GM19351 (cell line): ENCODE results near the gene PWP2.
"Not testable (repeated sequence)": the region's sequence is repeated elsewhere in the genome, so short reads cannot be mapped to it uniquely, and the experiment has no call there.

Source experiments
- ATAC-seq: cut with Tn5 transposase; IDR thresholded peaks from one replicate; pipeline ENCODE4 v1.9.1; 2021; ENCODE audit warnings: mild to moderate bottlenecking, moderate library complexity; ENCODE audit not compliant: unreplicated experiment

PWP2 gene

GRCh38 chr21:44082648-44083440 lies 24.4 kb upstream of the PWP2 start:
- ATAC-seq, result no peak

DNA sequence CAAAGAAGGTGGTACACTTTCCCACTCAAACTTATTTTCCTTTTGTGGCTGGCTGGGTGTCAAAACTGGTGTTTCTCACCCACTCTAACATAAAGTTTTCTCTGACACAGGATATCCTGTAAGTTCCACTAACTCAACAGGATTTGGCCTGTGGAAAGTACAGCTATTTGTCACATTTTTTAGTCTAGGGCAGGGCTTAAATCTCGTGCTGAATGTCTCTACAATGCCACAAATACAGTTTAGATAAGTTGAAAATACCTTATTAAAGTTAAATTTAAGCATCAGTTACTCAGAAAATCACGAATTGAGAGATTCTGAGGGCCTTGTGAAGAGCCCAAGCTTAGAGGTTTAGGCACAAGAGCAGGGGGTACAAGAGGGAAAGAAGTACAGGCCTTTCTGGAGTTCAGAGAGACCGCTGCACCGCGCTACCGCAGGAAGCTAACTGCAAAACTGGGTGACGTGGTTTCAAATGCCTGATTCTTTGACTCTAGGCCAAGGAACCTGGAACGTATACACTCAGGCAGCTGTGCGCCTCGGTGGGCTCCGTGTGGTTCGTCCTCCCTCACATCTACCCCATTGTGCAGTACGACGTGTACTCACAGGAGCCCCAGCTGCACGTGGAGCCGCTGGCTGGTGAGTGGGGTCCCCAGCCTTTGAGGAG lies 23.4 kb upstream of the PWP2 start:
- ATAC-seq, result no peak

GRCh38 chr21:44084496-44085241 lies 22.5 kb upstream of the PWP2 start:
- ATAC-seq, result no peak

DNA sequence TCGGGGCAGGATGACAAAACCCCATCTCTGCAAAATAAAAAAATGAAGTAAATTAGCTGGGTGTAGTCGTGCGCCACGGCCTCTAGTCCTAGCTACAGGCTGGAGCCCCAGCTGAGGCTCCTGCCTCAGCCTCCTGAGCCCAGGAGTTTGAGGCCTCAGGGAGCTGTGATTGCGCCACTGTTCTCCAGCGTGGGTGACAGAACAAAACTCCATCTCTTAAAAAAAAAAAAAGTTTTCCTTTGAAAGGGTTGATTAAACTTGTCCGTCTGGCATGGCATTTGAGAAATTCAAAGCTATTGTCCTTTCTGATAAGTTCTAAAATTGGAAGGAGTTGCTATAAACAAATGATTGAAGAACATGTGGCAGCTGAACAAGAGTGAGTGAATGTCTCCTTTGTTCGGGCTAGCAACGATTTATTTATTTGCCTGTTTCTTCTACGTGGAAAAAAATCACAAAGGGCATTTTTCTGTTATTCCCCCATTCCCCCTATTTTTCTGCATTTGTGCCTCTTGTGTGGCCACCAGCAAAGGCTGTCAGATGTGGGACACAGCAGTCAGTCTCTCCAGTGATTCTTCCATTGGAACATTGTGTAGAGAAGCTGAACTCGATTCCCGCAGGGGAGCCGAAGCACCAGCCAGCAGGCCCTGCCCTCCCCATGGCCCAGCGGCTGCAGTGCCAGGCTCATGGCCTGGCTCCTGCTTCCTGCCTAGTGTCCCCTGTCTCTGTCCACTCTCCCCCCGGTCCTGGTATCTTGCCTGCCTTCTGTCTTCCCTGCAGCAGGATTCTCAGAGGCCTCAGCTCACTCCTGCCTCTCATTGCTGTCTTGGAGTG lies 21.5 kb upstream of the PWP2 start:
- no peak for ATAC-seq

- no peak for ATAC-seq
These were observed 20.4 kb upstream of the PWP2 start for GRCh38 chr21:44086636-44087425.

- no peak for ATAC-seq
These were observed 19.5 kb upstream of the PWP2 start for GRCh38 chr21:44087426-44088400.

DNA sequence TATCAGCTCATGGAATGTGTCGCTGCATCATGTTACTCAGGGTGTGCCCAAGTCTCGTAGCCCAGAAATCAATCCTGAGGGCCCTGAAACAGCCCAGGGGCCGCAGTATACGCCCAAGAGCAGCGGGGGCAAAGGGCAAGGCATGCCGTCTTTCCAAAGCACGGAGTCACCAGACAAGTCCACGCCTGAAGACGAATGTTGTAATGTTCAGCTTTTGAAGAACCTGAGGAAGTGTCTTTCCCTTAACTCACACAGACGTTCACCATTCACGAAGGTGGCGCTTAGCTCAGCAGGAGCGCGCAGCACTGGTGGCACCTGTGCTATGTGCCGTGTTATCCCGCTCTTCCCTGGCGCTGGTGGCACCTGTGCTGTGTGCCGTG lies 18.8 kb upstream of the PWP2 start:
- no peak for ATAC-seq

DNA sequence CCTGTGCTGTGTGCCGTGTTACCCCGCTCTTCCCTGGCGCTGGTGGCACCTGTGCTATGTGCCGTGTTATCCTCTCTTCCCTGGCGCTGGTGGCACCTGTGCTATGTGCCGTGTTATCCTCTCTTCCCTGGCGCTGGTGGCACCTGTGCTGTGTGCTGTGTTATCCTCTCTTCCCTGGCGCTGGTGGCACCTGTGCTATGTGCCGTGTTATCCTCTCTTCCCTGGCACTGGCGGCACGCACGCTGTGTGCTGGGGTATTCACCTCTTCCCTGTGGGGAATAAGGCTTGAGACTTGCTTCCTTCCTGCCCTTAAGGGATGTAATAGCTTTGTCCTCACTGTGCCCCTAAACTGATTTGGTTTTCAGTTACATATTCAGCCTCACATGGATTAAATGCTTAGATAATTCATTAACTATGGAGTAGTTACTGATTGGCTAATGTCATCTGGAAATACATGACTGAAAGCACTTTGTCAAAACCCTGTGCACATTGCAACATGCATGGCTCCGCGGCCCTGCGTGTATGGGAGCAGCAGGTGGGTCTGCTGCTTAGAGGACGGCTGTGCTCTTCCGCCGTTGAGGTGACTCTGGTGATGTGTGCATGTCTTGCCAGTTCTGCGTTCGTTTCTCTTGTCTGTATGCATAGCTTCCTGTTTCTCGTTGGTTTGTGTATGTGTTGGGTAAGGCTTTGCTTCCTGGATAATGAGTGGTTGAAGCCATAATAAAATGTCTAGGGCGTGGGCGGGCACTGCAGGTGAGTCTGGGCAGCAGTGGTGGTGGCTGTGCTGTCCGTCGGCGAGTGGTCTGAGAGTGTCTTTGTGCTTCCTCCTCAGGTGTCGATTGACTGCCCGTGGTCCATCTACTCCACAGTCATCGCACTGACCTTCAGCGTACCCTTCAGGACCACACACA lies 17.9 kb upstream of the PWP2 start:
- ATAC-seq, result no peak

GRCh38 chr21:44090325-44090724 lies 16.9 kb upstream of the PWP2 start:
- ATAC-seq, result no peak

DNA sequence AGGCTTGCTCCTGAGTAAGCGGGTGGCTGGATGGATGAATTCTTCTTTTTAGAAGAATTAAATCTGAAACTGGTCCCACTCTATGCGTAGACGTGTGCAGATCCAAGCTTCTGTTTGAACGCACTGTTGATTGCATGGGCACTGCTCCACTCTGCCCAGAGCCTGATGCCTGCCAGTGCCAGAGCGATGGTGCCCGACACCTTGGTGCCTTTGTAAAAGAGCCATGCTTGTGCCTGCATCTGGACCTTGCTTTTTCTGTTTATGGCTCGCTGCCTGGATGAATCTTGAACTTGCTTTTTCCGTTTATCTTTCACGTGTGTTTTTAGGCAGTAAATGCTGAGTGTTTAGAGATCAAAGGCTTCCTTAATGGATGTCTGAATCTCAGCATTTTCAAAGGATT lies 15.0 kb upstream of the PWP2 start:
- ATAC-seq, result no peak

DNA sequence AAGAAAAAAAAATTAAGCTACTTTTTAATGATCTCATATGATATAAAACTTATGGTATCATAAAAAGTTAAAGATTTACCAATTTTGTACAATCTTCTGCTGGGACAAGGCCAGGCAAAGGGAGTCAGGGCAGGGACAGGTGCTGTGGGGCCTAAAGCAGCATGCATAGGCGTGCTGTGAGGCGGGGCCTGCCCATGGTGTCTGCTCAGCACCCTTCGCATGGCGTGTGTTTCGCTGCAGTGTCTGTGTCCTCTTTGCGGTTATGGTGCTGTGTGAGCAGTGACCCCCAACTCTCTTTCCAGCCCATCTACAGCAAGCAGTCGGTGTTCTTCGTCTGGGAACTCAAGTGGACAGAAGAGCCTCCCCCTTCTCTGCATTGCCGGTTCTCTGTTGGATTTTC lies 13.4 kb upstream of the PWP2 start:
- no peak for ATAC-seq

- no peak for ATAC-seq
These were observed 12.4 kb upstream of the PWP2 start for GRCh38 chr21:44094832-44095231.

GRCh38 chr21:44098507-44098906 lies 8.7 kb upstream of the PWP2 start:
- not testable (repeated sequence) for ATAC-seq

GRCh38 chr21:44098964-44099363 lies 8.2 kb upstream of the PWP2 start:
- not testable (repeated sequence) for ATAC-seq

GRCh38 chr21:44107589-44107988 lies 390 bp downstream of the PWP2 start:
- not testable (repeated sequence) for ATAC-seq

- ATAC-seq, result not testable (repeated sequence)
These were observed 6.6 kb downstream of the PWP2 start for GRCh38 chr21:44113702-44114371.

- not testable (repeated sequence) for ATAC-seq
These were observed 14.9 kb downstream of the PWP2 start for GRCh38 chr21:44122131-44122530.
